GM19328 (cell line): ENCODE results near the gene PFDN6.
A peak's percentile ranks its signal among the peaks of the same experiment; 100 is the strongest.

ENCODE experiments used
- ATAC-seq: cut with Tn5 transposase; IDR thresholded peaks from one replicate; pipeline ENCODE4 v1.9.1; 2021; ENCODE audit warnings: mild to moderate bottlenecking, moderate library complexity; ENCODE audit not compliant: unreplicated experiment

Gene PFDN6

GRCh38 chr6:33315793-33316602 is 26.6 kb downstream of the PFDN6 start:
- no peak for ATAC-seq

- ATAC-seq, result no peak
Observed at GRCh38 chr6:33316603-33317418, 27.4 kb downstream of the PFDN6 start.

- no peak for ATAC-seq
Observed at GRCh38 chr6:33317419-33317668, 27.9 kb downstream of the PFDN6 start.

GRCh38 chr6:33317669-33318425 is 28.4 kb downstream of the PFDN6 start, which contains the start of gene ZBTB22:
ZBTB22 (minus strand) TSS chr6:33317744; CDS start chr6:33316916, 828 bp downstream.
- ATAC-seq, result peak; percentile 50

GRCh38 chr6:33318426-33319073 is 29.1 kb downstream of the PFDN6 start:
- ATAC-seq, result no peak

DNA sequence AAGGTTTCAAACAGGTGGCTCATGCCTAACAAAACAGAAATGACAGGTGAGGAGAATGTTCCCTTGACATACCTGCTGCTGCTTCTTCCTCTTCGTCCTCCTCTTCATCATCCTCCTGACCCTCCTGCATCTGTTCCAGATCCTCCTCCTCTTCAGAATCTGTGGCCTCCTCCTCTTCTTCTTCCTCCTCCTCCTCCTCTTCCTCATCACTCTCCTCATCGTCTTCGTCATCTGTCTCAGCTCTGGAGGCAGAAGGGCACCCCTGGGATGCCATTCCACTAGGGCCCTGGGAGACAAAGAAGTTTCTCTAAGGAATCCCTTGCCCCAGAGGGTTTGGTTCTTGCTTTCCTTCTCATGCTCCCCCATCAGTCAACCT is 30.5 kb downstream of the PFDN6 start:
- no peak for ATAC-seq

- no peak for ATAC-seq
Observed at GRCh38 chr6:33320315-33321181, 31.1 kb downstream of the PFDN6 start.

GRCh38 chr6:33321227-33321626 is 31.8 kb downstream of the PFDN6 start:
- no peak for ATAC-seq

GRCh38 chr6:33323623-33323948 is 34.2 kb downstream of the PFDN6 start:
- no peak for ATAC-seq

- no peak for ATAC-seq
Observed at GRCh38 chr6:33324125-33324524, 34.7 kb downstream of the PFDN6 start.

DNA sequence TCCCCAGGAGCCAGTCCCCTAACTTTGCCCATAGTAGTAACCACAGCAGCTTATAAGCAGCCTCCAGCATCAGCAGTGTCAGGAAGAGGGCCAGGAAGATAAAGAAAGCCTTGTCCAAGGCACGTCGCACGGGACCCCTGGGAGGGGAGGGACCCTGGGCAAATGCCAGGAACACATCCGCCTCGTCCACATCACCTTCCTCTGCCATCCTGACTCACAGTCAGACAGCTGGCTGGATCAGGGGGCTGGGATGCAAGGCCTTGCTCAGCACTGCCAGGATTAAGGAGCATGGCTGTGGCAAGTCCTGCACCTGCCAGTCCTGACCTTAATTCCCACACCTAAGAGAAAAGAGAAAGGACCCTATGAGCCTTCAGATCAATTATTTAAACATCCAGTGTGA is 39.7 kb downstream of the PFDN6 start:
- no peak for ATAC-seq

GRCh38 chr6:33330736-33331135 is 41.3 kb downstream of the PFDN6 start:
- ATAC-seq, result no peak

DNA sequence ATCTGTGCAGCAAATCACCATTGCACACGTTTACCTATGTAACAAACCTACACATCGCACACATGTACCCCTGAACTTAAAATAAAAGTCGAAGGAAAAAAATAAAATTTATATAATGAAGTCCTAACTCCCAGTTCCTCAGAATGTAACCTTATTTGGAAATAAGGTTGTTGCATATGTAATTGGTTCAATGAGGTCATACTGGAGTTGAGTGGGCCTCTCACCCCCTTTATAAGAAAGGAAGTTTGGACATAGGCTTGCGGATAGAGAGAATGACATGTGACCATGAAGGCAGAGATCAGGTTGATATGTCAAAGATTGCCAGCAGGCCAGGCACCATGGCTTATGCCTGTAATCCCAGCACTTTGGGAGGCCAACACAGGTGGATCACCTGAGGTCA is 44.3 kb downstream of the PFDN6 start:
- ATAC-seq, result no peak

DNA sequence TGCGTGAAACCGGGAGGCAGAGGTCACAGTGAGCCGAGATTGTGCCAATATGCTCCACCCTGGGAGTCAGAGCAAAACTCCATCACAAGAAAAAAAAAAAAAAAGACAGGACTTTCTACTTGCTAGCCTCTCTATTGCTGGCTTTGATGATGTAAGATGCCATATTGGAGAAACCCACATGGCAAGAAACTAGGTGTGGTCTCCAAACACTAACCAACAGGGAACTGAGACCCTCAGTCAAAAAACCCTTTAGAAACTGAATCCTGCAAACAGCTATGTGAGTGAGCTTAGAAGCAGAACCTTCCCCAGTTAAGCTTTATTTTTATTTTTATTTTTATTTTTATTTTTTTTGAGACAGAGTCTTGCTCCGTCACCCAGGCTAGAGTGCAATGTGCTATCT is 46.5 kb downstream of the PFDN6 start:
- ATAC-seq, result no peak

DNA sequence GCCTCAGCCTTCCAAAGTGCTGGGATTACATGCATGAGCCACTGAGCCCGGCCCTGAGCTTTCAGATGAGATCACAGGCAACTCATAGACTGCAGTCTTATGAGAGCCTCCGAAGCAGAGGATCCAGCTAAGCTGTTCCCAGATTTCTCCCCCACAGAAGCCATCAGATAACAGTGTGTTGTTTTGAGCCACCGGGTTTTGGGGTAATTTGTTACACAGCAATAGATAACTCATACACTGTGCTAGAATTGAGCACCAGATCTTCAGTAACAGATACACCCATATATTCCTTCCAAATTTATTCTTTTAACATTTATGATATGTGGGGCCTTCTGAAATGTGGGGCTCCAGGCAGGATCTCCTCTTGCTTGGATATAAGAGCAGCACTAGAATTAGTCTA is 47.1 kb downstream of the PFDN6 start:
- ATAC-seq, result no peak

GRCh38 chr6:33339193-33339592 is 49.8 kb downstream of the PFDN6 start:
- no peak for ATAC-seq
